K562 (cell line): ENCODE data around the gene FST. TPM values are rescaled to one million over a fixed set of nuclear protein-coding genes. Genes with fewer than 3 reads are reported as not detected.

Experiments
- ATAC-seq: fragments of 200-7000 bp; cut with Tn5 transposase; 3 replicates; pipeline ENCODE4 v1.9.1; 2020; ENCODE audit warnings: moderate library complexity
- BruUV-seq: library from RNA; stranded (reverse); fragments of 400-500 nt; replicated peaks from 2 replicates; lab custom pipeline; 2021; lab: Mats Ljungman, UMichigan
- CTCF ChIA-PET: fragments of 300-600 bp; formaldehyde crosslinking; extraction: SDS; loops from one replicate; lab custom pipeline; 2021; ENCODE audit warnings: low intra/inter-chr PET ratio; lab: Yijun Ruan, JAX
- POLR2A ChIA-PET: fragments of 300-600, 350-650 bp; sonication (Branson Sonifier 250); formaldehyde crosslinking; extraction: SDS; loops from one replicate; lab custom pipeline; 2021; ENCODE audit warnings: antibody characterized with exemption, inconsistent platforms; lab: Yijun Ruan, JAX
- DNase-seq, 4 experiments: peaks; one replicate each; pipeline versions ENCODE4 v3.0.0 to v3.0.0-alpha.2; 2011 to 2018; ENCODE audit warnings: low spot score in 3 of 4, mixed read lengths in 3 of 4; ENCODE audit errors: extremely low read depth in 1 of 4
- FAIRE-seq: peaks from 2 replicates; lab custom pipeline; 2011; peaks lifted over from hg19 to GRCh38; lab: Jason Lieb, UNC
- H2AFZ ChIP-seq: 2 replicates; pipeline ENCODE4 v1.6.0; 2011; ENCODE audit warnings: low read depth, low read length, control low read depth, inconsistent platforms
- H3K27ac ChIP-seq: fragments of 200-600 bp; 3 replicates; pipeline ENCODE4 v1.8.0; 2011; ENCODE audit warnings: low read depth, mild to moderate bottlenecking, control low read depth, inconsistent platforms, low read length, moderate library complexity, mixed read lengths; ENCODE audit errors: extremely low read depth
- H3K27me3 ChIP-seq, 2 experiments: fragments of 300-600 bp in 1 of 2; 2 replicates in 1 of 2; 3 replicates in 1 of 2; pipeline versions ENCODE4 v1.6.0 to v1.8.0; 2011; ENCODE audit warnings: inconsistent platforms in 2 of 2, low read length in 2 of 2, mild to moderate bottlenecking in 1 of 2, mixed read lengths in 1 of 2, moderate library complexity in 1 of 2; ENCODE audit not compliant: control insufficient read depth in 2 of 2, insufficient read depth in 2 of 2
- H3K36me3 ChIP-seq: fragments of 300-600 bp; 3 replicates; pipeline ENCODE4 v1.8.0; 2011; ENCODE audit warnings: mild to moderate bottlenecking, low read length, inconsistent platforms; ENCODE audit not compliant: control insufficient read depth, insufficient read depth
- H3K4me1 ChIP-seq, 2 experiments: fragments of 200-600 bp in 1 of 2; replicated peaks in 1 of 2; 2 replicates in 1 of 2; 3 replicates in 1 of 2; pipeline versions ENCODE4 v1.5.1 to v1.8.0; 2011; ENCODE audit warnings: inconsistent platforms in 2 of 2, low read length in 2 of 2, mild to moderate bottlenecking in 1 of 2, mixed read lengths in 1 of 2, moderate library complexity in 1 of 2; ENCODE audit not compliant: control insufficient read depth in 2 of 2, insufficient read depth in 2 of 2
- H3K4me2 ChIP-seq: 2 replicates; pipeline ENCODE4 v1.6.1; 2011; ENCODE audit warnings: low read length, control low read depth, inconsistent platforms, mixed read lengths; ENCODE audit not compliant: insufficient read depth
- H3K4me3 ChIP-seq: fragments of 200-600 bp; sonication (generic), shearing (Covaris generic); 2 replicates; pipeline ENCODE4 v1.5.1; 2016; ENCODE audit warnings: control low read depth, inconsistent platforms
- H3K79me2 ChIP-seq: fragments of 200-600 bp; 3 replicates; pipeline ENCODE4 v1.8.0; 2011; ENCODE audit warnings: low read length, inconsistent platforms; ENCODE audit not compliant: control insufficient read depth, insufficient read depth
- H3K9ac ChIP-seq, 2 experiments: 2 replicates each; pipeline versions ENCODE4 v1.6.0 to v1.6.1; 2011; ENCODE audit warnings: low read depth in 2 of 2, low read length in 2 of 2, control low read depth in 1 of 2, inconsistent platforms in 1 of 2, mild to moderate bottlenecking in 1 of 2, mixed read lengths in 1 of 2; ENCODE audit not compliant: insufficient read depth in 1 of 2
- H3K9me1 ChIP-seq: one replicate; pipeline ENCODE4 v1.6.0; 2011; ENCODE audit warnings: inconsistent platforms, mild to moderate bottlenecking, low read length, moderate library complexity; ENCODE audit not compliant: control insufficient read depth, insufficient read depth
- H3K9me3 ChIP-seq: replicated peaks from 2 replicates; pipeline ENCODE4 v1.5.1; 2011; ENCODE audit warnings: low read depth, low read length, inconsistent platforms; ENCODE audit not compliant: control insufficient read depth, insufficient read depth
- H4K20me1 ChIP-seq: replicated peaks from 2 replicates; pipeline ENCODE4 v1.6.1; 2011; ENCODE audit warnings: low read length, inconsistent platforms, mixed read lengths; ENCODE audit not compliant: control insufficient read depth, insufficient read depth
- PHF8 ChIP-seq: fragments of 200-600 bp; sonication (generic); IDR thresholded peaks from 2 replicates; pipeline ENCODE4 v1.6.1; 2012; ENCODE audit warnings: mixed run types, mild to moderate bottlenecking, inconsistent platforms, low read length, moderate library complexity, borderline replicate concordance
- TBL1XR1 ChIP-seq, 2 experiments: IDR thresholded peaks; 2 replicates each; pipeline ENCODE4 v1.6.1; 2012; ENCODE audit warnings: improper control_type of control experiment in 2 of 2, low read length in 2 of 2, mild to moderate bottlenecking in 1 of 2
- ZFP91 ChIP-seq: sonication (generic); formaldehyde crosslinking; IDR thresholded peaks from 2 replicates; pipeline ENCODE4 v1.8.0; 2022; ENCODE audit warnings: mild to moderate bottlenecking, missing genetic modification reagents
- ZNF764 ChIP-seq: fragments of 250-450 bp; sonication (Bioruptor Pico); IDR thresholded peaks from 2 replicates; pipeline ENCODE4 v1.4.0; 2020; ENCODE audit warnings: low read depth, mild to moderate bottlenecking, moderate library complexity
- ZZZ3 ChIP-seq: fragments of 450-650 bp; IDR thresholded peaks from 2 replicates; pipeline ENCODE4 v1.6.1; 2016; ENCODE audit warnings: antibody characterized with exemption, mild to moderate bottlenecking, moderate library complexity
- WGBS: fragments of 100-300 bp; shearing (Covaris generic); methylation state at CpG from one replicate; pipeline ENCODE4 v1.1.6; 2016; ENCODE audit warnings: low coverage, mixed read lengths; ENCODE audit not compliant: insufficient coverage; ENCODE audit errors: missing lambda C conversion rate; 5-methylcytosine and 5-hydroxymethylcytosine counted together
- in situ Hi-C: fragments of 300-500 bp; cut with MboI; formaldehyde crosslinking; loops from 4 replicates; pipeline ENCODE4 v1.15.0; 2018; ENCODE audit warnings: inconsistent platforms, mixed read lengths
- intact Hi-C: fragments of 100-400 bp; cut with micrococcal nuclease; formaldehyde crosslinking; loops from 2 replicates; pipeline ENCODE4 v1.14.2; 2022
- polyA plus RNA-seq, 8 experiments: library from polyadenylated mRNA; depleted of rRNA in 4 of 8; stranded (reverse) in 5 of 8; unstranded in 3 of 8; fragments of >200 nt; fragmentation: Nextera tagmentation in 2 of 8; fragmentation: Illumina TruSeq in 1 of 8; extraction: Ambion mirVana in 2 of 8; extraction: Trizol in 1 of 8; gene quantifications; 2 replicates each; pipeline versions ENCODE4 v1.2.1 to v1.2.3, GENCODE V29; 2011 to 2014; ENCODE audit warnings: inconsistent platforms in 1 of 8, missing spikeins in 1 of 8
- total RNA-seq, 7 experiments: library from RNA; depleted of rRNA in 6 of 7; stranded (reverse); fragments of >200 nt in 6 of 7; fragmentation: Illumina TruSeq in 2 of 7; extraction: Trizol in 2 of 7; gene quantifications; 2 replicates each; pipeline versions ENCODE4 v1.2.1 to v1.2.3, GENCODE V29; 2011 to 2021; ENCODE audit warnings: low replicate concordance in 1 of 7

The FST gene
- total and polyA plus RNA-seq, 9 of the 15 experiments (the other 6 are each of a cell fraction or from before 2014, with no cell fraction given): 0.03 to 0.27 TPM; not detected in 7

GRCh38 chr5:53469946-53470687 is 10.3 kb upstream of the FST start:
- FAIRE-seq: no peak
- no peak overlapping the region for H3K4me3 ChIP-seq
- H2AFZ ChIP-seq: no peak overlapping the region
- no peak for DNase-seq
- in situ Hi-C loops: no loop called here
- H3K4me1 ChIP-seq: no peaks in the 10 kb centered on the region
- H3K27me3 ChIP-seq: no peaks in the 10 kb centered on the region; a peak in 1 of 5 replicates
- no peaks in the 10 kb centered on the region for H3K36me3 ChIP-seq
- BruUV-seq: no TSS peak
- H3K9me3 ChIP-seq: no peaks in the 10 kb centered on the region
- ATAC-seq: no peak
- H3K79me2 ChIP-seq: no peaks in the 10 kb centered on the region
- CTCF ChIA-PET: no interaction called here
- POLR2A ChIA-PET: interaction anchor here (0.7 kb wide), 1 partner anchor 12 kb away, joined by 3 read pairs; no protein-coding TSS in a partner anchor
- TF ChIP-seq ZFP91 (CRISPR knock-in tag): no peak
- TF ChIP-seq TBL1XR1 (IDR thresholded peaks at IDR 0.05; ENCODE audit: low read length in 2 of 2): no peak
- TF ChIP-seq ZNF764 (CRISPR knock-in tag): no peak
- TF ChIP-seq ZZZ3: no peak
- no peak for TF ChIP-seq PHF8
- H3K9me1 ChIP-seq: no peaks in the 10 kb centered on the region
- intact Hi-C loops: no loop called here
- H3K9ac ChIP-seq: no peak overlapping the region
- no peak overlapping the region for H3K27ac ChIP-seq
- H4K20me1 ChIP-seq: no peaks in the 10 kb centered on the region
- no peak overlapping the region for H3K4me2 ChIP-seq
- WGBS: 0% methylated on average over 2 of the region's 2 CpGs
